HG02852 (cell line): ENCODE results near the gene SNAP91.
"Not testable (repeated sequence)": the region's sequence is repeated elsewhere in the genome, so short reads cannot be mapped to it uniquely, and the experiment has no call there.

ENCODE experiments used
- ATAC-seq: cut with Tn5 transposase; IDR thresholded peaks from one replicate; pipeline ENCODE4 v1.9.1; 2021; ENCODE audit warnings: mild to moderate bottlenecking, moderate library complexity; ENCODE audit not compliant: unreplicated experiment

SNAP91 gene

DNA sequence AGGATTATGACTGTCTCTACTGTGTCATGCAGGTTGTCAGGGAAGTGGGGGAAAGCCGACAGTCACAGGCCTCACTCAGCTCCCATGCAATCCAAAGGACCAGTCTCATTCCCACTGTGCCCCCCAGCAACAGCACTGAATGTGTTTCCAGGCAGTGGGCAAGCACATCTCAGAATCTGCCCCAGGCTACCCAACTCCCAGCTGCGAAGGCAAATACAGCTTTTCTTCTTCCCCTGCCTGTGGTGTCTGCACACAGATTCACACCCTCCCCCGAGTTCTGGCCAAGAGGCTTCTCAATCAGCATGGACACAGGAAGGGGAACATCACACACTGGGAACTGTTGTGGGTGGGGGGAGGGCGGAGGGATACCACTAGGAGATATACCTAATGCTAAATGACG is 75.3 kb downstream of the SNAP91 start:
- ATAC-seq: no peak

DNA sequence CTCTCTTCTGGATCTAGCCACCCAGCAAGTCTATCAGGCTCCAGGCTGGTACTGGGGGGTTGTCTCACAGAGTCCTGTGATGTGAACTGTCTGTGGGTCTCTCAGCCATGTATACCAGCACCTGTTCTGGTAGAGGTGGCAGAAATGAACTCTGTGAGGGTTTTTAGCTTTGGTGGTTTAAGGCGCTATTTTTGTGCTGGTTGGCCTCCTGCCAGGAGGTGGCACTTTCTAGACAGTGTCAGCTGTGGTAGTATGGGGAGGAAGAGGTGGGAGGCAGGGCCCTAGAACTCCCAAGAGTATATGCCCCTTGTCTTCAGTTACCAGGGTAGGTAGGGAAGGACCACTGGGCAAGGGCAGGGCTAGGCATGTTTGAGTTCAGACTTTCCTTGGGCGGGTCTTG is 75.8 kb downstream of the SNAP91 start:
- no peak for ATAC-seq

DNA sequence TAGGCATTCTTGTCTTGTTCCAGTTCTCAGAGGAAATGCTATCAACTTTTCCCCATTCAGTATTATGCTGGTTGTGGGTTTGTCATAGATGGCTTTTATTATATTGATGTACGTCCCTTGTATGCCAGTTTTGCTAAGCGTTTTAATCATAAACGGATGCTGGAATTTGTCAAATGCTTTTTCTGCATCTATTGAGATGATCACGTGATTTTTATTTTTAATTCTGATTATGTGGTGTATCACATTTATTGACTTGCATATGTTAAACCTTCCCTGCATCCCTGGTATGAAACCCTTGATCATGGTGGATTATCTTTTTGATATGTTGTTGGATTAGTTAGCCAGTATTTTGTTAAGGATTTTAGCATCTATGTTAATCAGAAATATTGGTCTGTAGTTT is 79.0 kb downstream of the SNAP91 start:
- not testable (repeated sequence) for ATAC-seq

DNA sequence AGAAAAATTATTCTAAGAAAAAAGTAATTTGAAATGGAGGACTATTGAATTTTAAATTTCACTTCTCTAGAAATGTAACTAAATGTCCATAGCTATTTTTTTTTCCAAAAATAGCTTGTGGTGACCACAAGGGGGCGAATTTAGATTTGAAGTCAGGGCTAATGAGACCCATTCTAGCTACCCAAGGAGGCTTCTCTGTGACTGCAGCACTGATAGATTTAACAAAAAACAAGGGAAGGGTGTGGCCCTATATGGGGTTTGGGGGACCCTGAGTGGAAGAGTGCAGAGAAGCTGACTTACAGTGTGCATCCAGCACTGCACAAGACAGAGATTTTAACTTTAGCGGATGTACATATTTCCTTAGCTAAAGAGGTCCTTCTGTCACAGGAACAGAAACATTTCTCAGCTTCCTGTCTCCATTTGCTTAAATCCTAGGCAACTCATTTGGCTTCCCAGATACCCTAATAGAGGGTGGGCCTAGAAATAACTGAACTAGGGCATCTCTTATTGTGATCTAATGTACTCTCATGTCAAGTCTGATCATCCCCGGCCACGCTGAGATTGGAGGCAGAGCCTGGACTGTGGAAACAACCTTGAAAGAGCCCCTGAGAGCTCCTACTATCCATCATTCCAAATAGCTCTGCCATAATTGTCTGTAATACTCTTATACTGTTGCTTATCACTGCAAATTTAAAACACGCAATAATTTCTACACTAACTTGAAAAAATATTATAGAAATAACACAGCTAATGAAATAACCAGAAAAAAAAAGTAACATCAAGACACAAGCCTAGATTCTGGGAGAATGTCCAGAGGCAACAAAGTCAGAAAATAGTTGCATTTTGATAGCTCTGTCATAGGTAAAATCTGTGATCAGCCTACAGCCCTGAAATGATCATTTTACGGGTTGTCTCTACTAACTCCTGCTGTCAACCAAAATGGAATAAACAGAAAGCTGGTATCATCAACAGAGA is 93.6 kb downstream of the SNAP91 start:
- peak; percentile 78 for ATAC-seq

DNA sequence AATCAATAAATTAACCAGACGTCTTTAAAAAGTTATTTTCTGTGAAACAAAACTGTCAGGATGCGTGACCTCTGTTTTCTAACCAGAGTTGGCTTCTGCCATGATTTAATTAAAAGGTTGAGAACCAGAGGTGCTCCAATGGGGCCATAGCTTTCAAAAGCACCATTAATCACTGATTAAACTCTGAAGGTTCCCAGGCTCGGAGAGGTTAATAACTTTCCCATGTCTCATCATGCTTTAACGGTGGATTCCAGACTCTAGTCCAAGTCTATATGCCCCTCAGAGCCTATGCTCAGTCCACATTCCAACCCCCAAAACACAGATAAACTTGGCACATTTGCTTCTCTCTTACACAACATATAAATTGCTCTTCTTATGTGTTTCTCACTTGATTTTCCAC is 95.5 kb downstream of the SNAP91 start:
- ATAC-seq: no peak

DNA sequence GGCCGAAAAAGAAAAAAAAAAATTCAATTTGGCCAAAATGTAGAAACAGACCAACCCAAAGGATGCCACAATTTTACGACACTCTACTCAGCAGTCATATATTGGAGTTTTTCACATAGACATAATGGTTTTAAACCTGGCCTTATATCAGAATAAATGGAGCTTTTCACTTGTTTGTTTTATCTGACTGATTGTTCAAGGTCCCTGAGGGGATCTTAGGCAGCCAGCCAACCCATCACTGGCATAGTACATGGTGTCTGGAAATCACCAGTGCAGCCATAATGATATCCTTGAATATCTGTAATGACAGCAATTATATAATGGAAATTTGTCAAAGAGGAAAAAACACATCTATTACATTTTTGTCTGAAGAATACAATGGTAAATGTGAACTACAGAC is 99.7 kb downstream of the SNAP91 start:
- no peak for ATAC-seq

DNA sequence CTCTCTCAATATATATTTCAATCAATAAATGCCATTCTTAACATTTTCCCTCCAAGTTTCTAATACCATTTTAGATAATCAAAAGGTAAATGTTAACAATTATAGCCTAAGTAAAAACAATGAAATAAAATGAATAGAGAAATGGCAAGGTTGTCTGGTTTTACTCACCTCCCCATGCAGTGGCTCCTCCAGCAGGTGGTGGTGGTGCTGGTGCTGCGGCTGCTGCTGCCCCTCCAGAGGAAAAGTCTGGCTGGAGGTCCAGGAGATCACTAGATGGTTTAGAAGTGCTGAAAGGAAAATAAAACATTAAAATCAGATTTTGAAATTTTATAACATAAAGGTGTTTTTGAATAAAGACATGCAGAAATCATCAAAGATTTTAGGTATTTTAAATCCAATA is 103.4 kb downstream of the SNAP91 start:
- ATAC-seq: no peak

DNA sequence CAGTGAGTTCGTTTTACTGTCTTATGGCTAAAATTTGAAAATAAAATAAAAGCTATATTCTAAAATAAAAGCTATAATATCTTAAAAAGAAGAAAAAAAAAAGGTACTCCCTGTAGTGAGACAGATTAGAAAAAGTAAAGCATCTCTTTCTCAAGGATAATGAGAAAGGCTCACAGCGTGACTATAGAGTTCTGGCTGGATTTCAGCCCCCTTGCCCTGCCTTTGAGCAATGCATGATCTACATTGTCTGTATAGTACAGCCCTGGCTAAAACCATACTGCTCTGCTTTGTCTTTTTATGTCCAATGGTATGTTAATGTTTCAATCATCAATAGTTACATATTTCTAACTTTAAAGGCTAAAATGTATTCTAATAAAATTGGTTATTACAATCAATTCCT is 105.3 kb downstream of the SNAP91 start:
- ATAC-seq: no peak

DNA sequence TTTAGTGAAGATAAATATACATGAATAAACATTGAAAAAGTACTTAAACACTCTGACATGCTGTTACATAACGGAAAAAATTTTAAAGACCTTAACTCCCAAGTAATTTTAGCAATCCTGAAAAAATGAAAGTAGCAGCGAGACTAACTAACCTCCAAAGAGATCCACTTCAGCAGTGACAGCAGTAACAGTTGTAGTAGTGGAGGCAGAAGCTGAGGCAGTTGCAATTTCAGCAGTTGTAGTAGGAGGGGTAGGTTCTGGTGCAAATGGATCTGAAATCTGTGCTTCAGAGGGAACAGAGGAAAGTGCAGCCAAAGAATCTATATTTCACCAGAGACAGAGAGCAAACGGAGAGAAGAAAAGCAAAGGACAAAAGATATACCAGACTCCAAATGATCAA is 107.8 kb downstream of the SNAP91 start:
- ATAC-seq: no peak

DNA sequence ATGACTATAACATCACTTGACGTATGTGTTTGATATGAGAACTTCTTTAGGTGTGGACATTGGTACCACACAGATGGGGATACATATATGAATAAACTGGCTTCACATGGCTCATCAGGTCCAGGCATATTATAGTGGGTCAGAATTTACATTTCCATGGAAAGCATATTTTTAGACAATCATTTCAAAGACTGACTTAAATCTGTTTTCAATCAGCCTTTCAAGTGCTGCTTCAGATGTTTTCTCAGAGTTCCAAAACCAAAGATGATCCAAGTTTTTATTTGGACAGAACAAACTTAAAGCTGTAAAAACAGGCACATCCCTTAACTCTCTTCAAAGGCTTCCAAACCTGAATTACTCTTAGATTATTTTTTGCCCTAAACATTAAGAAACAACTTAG is 108.4 kb downstream of the SNAP91 start:
- no peak for ATAC-seq

DNA sequence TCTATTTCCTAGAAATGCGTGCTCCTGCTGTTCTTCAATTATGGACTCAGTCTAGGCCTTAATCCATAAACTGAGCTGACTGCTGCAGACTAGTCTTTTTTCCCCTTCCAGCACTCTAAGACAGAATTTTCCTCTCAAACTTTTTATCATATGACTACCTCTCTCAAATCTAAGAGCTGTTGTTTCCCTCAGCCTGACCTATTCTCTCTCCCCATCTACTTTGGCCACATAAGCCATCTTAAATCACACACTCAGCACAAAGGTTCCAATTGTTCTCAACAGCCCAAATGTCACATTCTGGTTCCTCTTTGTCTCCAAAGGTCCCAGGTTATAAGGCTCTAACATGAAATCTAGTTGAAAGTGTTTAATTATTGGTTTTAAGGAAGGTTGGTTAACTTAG is 111.4 kb downstream of the SNAP91 start:
- ATAC-seq: no peak

DNA sequence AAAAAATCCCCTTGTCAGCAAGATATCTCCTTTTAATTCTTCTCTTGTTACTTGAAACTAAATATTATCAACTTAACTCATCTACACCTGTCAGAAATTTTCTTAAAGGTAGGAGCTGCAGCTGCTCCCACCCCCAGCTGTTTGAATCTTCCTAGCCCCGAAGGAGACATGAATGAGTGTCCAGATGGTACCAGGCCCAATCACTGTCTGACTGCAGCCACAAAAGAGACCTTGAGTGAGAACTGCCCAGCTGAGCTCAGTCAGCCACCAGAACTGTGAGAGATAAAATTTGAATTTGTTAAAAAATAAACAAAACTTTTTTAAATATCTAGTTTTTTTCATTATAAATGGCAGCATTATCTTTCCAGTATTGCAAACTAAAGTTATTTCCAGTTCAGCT is 111.8 kb downstream of the SNAP91 start:
- ATAC-seq: no peak

DNA sequence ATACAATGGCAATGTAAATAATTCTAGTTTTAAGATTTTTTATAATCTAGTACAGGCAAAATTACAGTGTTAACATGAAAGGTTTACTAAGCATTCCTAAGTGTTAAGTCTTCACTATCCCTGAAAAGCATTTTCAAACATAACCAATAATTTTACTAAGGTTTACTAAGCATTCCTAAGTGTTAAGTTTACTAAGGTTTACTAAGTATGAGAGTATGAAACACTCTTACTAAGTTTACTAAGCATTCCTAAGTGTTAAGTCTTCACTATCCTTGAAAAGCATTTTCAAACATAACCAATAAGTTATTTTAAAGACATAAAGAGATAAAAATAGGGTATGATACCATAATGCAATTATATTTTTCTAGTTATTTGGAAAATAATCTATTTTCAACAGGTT is 114.0 kb downstream of the SNAP91 start:
- ATAC-seq: no peak

DNA sequence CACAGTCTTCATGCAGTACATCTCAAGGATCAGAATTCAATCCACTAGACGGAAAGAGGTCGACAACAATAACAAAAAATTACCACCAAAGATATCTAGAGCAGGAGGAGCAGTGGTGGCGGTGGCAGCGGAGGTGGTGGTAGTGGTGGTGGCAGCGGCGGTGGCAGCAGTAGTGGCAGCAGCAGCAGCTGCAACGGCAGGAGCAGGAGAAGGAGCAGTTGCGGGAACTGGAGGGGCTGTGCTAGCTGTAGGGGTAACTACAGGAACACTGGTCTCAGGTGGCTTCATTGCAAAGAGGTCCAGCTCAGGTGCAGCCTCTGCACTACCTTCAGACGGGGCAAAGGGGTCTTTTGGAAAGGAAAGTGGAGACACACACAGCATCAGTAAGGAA is 115.5 kb downstream of the SNAP91 start:
- ATAC-seq: no peak

DNA sequence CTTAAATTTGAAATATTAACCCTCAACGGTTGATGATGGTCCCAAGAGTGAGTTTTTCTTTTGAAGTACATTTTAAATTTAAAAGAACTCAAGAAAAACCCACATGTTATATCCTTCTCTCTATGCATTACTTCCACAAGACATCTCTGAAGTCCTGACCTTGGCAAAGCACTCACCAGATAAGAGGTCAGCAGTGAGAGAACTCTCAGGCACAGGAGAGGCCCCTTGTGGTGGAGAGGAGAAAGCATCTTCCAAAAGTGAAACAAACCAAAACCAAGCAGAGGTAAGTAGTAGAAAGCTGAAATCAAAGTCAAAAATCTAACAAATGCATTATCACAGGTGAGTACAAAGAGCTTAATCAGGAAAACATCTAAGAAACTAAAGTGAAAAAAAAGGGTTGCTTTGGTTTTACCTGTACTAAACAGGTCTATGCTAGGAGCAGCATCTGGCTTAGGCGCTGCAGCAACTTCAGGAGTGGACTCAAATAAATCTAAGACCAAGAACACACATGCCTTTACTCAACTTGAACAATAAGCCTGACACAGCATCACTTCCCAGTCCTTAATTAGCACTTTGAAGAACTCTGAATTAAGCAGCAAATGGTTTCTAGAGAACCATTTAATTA is 116.0 kb downstream of the SNAP91 start:
- ATAC-seq: peak; percentile 94

DNA sequence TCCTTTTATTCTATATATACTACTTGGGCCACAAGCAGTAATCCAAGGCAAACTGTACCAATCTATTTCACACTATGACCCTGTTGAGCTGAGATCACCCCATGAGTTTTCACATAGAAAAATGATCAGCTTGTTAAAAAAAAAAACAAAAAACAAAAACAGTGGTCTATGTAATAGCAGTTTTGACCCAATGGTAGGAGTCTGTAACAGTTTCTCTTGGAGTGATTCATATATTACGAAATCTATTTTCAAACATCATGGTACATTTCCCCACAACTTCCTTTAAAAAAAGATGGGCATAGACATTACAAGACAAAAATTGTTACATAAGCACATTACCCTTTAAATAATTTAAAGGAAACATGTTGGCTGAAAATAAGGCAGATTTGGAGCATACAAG is 118.5 kb downstream of the SNAP91 start:
- ATAC-seq: no peak

DNA sequence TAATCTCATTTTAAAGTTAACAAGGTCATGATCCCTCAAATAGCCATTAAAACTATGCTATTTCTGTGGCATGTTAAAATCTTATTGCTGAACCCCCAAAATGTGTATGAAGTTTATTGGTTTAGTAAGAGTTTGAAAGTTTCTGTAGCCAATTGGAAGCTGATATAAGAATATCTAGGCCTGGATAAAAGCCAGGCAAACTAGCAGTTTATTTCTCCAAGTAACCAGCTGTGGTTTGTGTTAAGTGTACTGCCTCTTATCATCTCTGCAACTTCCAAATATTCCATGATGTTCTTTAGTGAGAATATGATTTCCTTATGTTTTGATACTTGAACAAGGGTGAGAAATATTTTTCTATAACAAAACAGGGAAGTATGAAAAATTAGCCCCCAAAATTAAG is 119.8 kb downstream of the SNAP91 start:
- no peak for ATAC-seq

DNA sequence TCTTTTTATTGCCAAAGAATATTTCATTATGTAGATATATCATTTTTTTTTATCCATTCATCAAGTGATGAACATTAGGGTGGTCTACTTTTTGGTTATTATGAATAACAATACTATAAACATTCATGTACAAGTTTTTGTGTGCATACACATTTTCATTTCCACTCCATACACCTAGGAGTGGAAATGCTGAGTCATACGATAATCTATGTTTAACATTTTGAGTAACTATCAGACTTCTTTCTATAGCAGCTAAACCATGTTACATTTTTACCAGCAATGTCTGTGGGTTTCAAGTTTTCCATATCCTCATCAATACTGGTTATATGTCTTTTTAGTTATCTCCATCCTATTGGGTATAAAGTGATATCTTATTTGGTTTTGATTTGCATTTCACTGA is 130.8 kb downstream of the SNAP91 start:
- ATAC-seq: no peak

DNA sequence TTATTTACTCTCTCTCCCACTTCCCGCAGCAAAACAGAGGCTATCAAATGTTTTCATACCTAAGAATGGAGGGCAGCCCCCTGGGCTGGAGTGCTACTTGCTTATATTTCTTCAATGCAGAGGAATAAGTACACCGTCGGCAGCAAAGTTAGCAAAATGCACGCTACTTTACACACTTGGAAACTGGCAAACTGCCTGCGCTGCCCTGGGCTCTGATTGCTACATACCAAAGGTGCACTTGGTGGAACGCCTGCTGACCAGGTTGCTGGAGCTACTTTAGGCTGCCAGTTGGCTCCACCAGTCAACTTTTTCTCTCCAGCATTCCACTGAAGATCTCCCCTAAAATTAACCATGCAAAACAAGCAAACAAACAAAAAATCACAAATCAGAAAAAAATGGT is 134.1 kb downstream of the SNAP91 start:
- ATAC-seq: no peak

DNA sequence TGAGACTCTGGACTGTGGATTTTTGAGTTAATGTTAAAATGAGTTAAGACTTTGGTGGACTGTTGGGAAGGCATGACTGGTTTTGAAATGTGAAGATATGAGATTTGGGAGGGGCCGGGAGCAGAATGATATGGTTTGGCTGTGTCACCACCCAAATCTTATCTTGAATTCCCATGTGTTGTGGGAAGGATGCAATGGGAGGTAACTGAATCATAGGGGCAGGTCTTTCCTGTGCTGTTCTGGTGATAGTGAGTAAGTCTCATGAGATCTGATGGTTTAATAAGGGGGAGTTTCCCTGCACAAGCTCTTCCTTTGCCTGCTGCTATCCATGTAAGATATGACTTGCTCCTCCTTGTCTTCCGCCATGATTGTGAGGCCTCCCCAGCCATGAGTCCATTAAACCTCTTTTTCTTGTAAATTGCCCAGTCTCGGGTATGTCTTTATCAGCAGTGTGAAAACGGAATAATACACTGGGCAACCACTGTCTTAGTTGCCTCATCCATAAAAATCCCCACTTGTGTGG is 137.2 kb downstream of the SNAP91 start:
- ATAC-seq: not testable (repeated sequence)

DNA sequence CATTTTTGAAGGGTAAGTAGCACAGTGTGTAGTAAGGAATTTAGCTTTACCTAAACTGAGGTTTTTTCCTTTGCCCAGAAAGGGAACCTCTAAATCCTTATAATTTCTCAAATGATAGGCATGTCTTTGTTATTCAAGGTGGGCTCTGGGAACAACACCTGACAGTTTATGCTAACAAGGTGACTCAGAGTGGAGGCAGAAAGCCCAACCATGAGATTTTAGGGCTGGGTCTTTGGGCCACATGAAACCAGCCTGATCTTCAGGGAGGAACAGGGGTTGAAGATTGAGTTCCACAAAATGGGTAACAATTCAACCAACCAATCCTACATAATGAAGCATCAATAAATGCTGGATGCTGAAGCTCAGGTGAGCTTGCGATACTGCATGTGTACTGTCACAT is 149.9 kb downstream of the SNAP91 start:
- no peak for ATAC-seq

DNA sequence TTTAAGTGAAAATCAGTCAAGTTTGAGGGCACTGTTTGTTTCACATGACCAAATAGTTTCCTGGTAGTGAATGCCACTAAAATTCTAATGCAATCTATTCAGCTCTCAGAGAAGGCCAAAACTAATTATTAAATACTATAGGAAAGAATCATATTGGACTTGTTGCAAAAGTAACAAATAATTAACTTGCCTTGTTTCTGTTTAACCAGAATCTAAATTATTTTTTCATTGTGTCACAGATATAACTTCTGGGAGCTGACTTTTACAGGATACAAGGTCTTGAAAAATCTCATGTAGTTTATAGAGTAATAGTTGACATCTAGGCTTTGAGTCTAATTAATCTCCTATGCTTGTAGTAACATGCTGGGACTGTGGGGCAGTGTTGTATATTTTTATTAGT is 152.0 kb downstream of the SNAP91 start:
- ATAC-seq: no peak
